Activated CD8-positive, alpha-beta T cell treated with anti-CD3 and anti-CD28 coated beads for 36 hours (primary cell): Measurements from ENCODE around the gene ITPKB. TPM values are rescaled to one million over a fixed set of nuclear protein-coding genes. Genes with fewer than 3 reads are reported as not detected.

Source experiments
- ATAC-seq: fragments of 200-7000 bp; cut with Tn5 transposase; one replicate; pipeline ENCODE4 v1.10.0; 2021; ENCODE audit warnings: mild to moderate bottlenecking, moderate library complexity
- CTCF ChIA-PET: fragments of 350-600 bp; sonication (Branson Sonifier 250); formaldehyde crosslinking; loops from one replicate; lab custom pipeline; 2021; ENCODE audit warnings: antibody characterized with exemption; lab: Charles Lee
- POLR2A ChIA-PET: fragments of 350-600 bp; sonication (Branson Sonifier 250); formaldehyde crosslinking; loops from one replicate; lab custom pipeline; 2021; ENCODE audit warnings: antibody characterized with exemption; lab: Charles Lee
- DNase-seq: peaks from one replicate; pipeline ENCODE4 v3.0.0-alpha.2; 2020
- H3K27ac Mint-ChIP-seq: one replicate; pipeline ENCODE4 v1.8.0; 2021; ENCODE audit warnings: mild to moderate bottlenecking, mixed read lengths
- H3K27me3 Mint-ChIP-seq: one replicate; pipeline ENCODE4 v1.8.0; 2021; ENCODE audit warnings: mixed read lengths
- H3K36me3 Mint-ChIP-seq: one replicate; pipeline ENCODE4 v1.8.0; 2021; ENCODE audit warnings: low read depth, mixed read lengths
- H3K4me1 Mint-ChIP-seq: one replicate; pipeline ENCODE4 v1.8.0; 2021; ENCODE audit warnings: low read depth, mixed read lengths
- H3K4me3 Mint-ChIP-seq: one replicate; pipeline ENCODE4 v1.8.0; 2021; ENCODE audit warnings: mild to moderate bottlenecking, moderate library complexity, mixed read lengths
- H3K9me3 Mint-ChIP-seq: one replicate; pipeline ENCODE4 v1.8.0; 2021; ENCODE audit warnings: mixed read lengths
- intact Hi-C: fragments of 100-400 bp; cut with micrococcal nuclease; formaldehyde crosslinking; loops from one replicate; pipeline ENCODE4 v1.10.0; 2022
- total RNA-seq, 2 experiments: library from RNA; stranded (reverse); gene quantifications; one replicate each; pipeline ENCODE4 v1.2.3, GENCODE V29; 2021
- TF ChIP-seq, protein P1 (sequence below): fragments of 200-600 bp; IDR thresholded peaks from one replicate; pipeline ENCODE4 v1.8.0; 2022; ENCODE audit warnings: antibody characterized with exemption, mild to moderate bottlenecking

The ITPKB gene
- total RNA-seq, 2 experiments from 2014 or later, result 40.8 to 42.6 TPM

DNA sequence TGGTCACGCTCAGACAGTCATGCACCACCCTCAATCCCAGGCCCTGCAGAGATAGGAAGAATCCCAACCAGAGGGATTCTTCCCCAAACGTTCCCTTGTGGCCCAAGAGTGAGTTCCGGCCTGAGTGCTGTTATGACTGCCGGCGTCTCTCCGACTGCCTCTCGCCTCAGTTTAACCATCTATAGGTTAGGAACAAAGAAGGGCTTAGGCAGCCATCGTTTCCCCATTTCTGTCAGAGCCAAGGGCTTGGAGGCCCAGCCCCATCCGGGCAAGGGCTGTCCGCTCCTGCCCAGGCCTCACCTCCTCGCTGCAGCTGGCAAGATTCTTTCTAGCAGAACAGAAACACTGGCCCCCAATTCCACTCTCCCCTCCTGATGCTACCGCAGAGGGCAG, 131.8 kb downstream of the ITPKB start:
- Mint-ChIP-seq H3K27me3 (no peaks in the 10 kb centered on the region), H3K4me1 (peaks cover 3% of the 10 kb centered on the region), H3K4me3 (no peak overlapping the region), H3K36me3 (no peaks in the 10 kb centered on the region), H3K9me3 (no peaks in the 10 kb centered on the region), H3K27ac (no peak overlapping the region)
- intact Hi-C loops, result loop anchor here (5.0 kb wide), 1 partner anchor 60 kb away; the partner anchor contains the start of gene STUM
- POLR2A ChIA-PET, result no interaction called here
- CTCF ChIA-PET, result interaction anchor here (2.3 to 2.9 kb wide), 2 partner anchors 19 to 26 kb away, joined by 7 to 9 read pairs; no protein-coding TSS in a partner anchor
- no peak for ATAC-seq
- DNase-seq, result no peak
- TF ChIP-seq, protein P1, sequence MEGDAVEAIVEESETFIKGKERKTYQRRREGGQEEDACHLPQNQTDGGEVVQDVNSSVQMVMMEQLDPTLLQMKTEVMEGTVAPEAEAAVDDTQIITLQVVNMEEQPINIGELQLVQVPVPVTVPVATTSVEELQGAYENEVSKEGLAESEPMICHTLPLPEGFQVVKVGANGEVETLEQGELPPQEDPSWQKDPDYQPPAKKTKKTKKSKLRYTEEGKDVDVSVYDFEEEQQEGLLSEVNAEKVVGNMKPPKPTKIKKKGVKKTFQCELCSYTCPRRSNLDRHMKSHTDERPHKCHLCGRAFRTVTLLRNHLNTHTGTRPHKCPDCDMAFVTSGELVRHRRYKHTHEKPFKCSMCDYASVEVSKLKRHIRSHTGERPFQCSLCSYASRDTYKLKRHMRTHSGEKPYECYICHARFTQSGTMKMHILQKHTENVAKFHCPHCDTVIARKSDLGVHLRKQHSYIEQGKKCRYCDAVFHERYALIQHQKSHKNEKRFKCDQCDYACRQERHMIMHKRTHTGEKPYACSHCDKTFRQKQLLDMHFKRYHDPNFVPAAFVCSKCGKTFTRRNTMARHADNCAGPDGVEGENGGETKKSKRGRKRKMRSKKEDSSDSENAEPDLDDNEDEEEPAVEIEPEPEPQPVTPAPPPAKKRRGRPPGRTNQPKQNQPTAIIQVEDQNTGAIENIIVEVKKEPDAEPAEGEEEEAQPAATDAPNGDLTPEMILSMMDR, result no peak

DNA sequence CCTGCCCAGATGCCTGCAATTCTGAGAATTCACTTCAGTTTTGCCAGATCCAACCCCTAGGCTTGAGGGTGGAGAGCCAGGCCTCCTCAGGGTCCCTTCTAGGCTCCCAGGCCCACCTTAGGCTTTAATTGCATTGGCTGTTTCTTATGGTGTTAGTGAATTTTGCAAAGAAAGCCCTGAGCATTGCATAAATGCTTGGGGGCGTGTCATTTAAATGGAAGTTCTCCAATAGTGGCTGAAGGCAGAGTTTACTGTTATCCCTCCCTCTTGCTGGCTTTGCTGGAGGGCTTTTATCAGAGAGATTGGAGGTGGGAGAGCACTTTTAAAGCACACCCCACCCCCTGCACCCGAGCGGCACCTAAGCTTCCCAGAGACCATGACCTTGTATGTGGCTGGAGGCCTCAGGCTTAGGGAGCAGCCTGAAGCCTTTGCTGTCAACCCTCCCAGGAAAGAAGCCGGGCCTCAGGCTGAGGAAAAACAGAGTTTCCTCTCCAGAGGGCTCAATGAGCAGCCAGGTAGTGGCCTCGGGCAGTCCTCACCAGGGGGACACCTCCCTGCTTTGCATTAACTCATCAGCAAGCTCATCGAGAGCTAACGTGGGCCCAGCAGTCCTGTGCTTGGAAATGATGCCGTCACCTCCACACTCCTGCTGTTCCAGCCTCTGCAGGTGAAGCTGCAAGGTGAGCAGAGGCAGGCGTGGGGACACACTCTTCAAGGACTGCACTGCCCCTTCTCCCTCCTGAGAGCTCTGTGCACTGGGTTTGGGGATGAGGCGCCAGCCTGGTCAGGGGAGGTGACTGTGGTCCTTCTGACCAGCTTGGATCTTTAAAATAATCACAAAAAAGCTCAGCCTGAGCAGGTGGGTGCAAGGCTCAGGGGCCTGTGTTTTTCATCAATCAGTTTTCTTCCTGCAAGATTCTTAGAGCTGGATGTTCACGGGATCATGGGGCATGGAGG, 132.5 kb downstream of the ITPKB start:
- Mint-ChIP-seq H3K27ac (no peak overlapping the region), H3K36me3 (no peaks in the 10 kb centered on the region), H3K9me3 (no peaks in the 10 kb centered on the region), H3K4me1 (peaks cover 3% of the 10 kb centered on the region), H3K27me3 (no peaks in the 10 kb centered on the region), H3K4me3 (no peak overlapping the region)
- intact Hi-C loops, result loop anchor here (5.0 kb wide), 1 partner anchor 59 kb away; the partner anchor contains the start of gene STUM
- TF ChIP-seq, protein P1, result no peak
- POLR2A ChIA-PET, result no interaction called here
- ATAC-seq (no peak), DNase-seq (no peak)
- CTCF ChIA-PET, result interaction anchor here (2.3 to 2.9 kb wide), 2 partner anchors 20 to 26 kb away, joined by 7 to 9 read pairs; no protein-coding TSS in a partner anchor

GRCh38 chr1:226605318-226605950, 133.6 kb downstream of the ITPKB start:
- no peaks in the 10 kb centered on the region for H3K36me3 Mint-ChIP-seq
- no peak overlapping the region for H3K27ac Mint-ChIP-seq
- DNase-seq, result no peak
- no peak overlapping the region for H3K4me3 Mint-ChIP-seq
- no peak for ATAC-seq
- no peaks in the 10 kb centered on the region for H3K27me3 Mint-ChIP-seq
- H3K9me3 Mint-ChIP-seq, result no peaks in the 10 kb centered on the region
- intact Hi-C loops, result loop anchor here (5.0 kb wide), 1 partner anchor 58 kb away; the partner anchor contains the start of gene STUM
- TF ChIP-seq, protein P1, result no peak
- POLR2A ChIA-PET, result no interaction called here
- peaks cover 3% of the 10 kb centered on the region for H3K4me1 Mint-ChIP-seq
- CTCF ChIA-PET, result interaction anchor here (2.3 kb wide), 1 partner anchor 21 kb away, joined by 7 read pairs; no protein-coding TSS in a partner anchor

- H3K4me3 Mint-ChIP-seq, result no peak overlapping the region
- no peaks in the 10 kb centered on the region for H3K36me3 Mint-ChIP-seq
- ATAC-seq, result no peak
- H3K27me3 Mint-ChIP-seq, result no peaks in the 10 kb centered on the region
- CTCF ChIA-PET, result interaction anchor here (2.3 kb wide), 1 partner anchor 22 kb away, joined by 7 read pairs; no protein-coding TSS in a partner anchor
- peaks cover 3% of the 10 kb centered on the region for H3K4me1 Mint-ChIP-seq
- no peak for DNase-seq
- POLR2A ChIA-PET, result no interaction called here
- no peak overlapping the region for H3K27ac Mint-ChIP-seq
- TF ChIP-seq, protein P1, result no peak
- intact Hi-C loops, result loop anchor here (5.0 kb wide), 1 partner anchor 57 kb away; the partner anchor contains the start of gene STUM
- no peaks in the 10 kb centered on the region for H3K9me3 Mint-ChIP-seq
Measured at GRCh38 chr1:226604560-226605317, 134.3 kb downstream of the ITPKB start.
